ENCODE data around the gene NECTIN1. TPM values are rescaled to one million over a fixed set of nuclear protein-coding genes. Genes with fewer than 3 reads are reported as not detected.

The NECTIN1 gene
- total RNA-seq, 2 donors from 2014 or later: 29.3 to 45.3 TPM

- Histone ChIP-seq H3K27me3 (ENCODE audit: control insufficient read depth, insufficient read depth, low read length, poor library complexity, severe bottlenecking) (no peaks in the 10 kb centered on the region), H3K36me3 (ENCODE audit: control insufficient read depth, insufficient read depth, low read length) (peaks cover 25% of the 10 kb centered on the region), H3K4me3 (ENCODE audit: low read length) (no peak overlapping the region), H3K9ac (ENCODE audit: extremely low read depth, low read length, poor library complexity, severe bottlenecking) (no peak overlapping the region), H3K4me1 (ENCODE audit: control insufficient read depth, insufficient read depth, low read length) (peaks cover 6% of the 10 kb centered on the region), H3K9me3 (ENCODE audit: control insufficient read depth, low read length) (peaks cover 12% of the 10 kb centered on the region), H3K27ac (ENCODE audit: low read depth, low read length) (no peak overlapping the region)
- peaks cover 3% of the 10 kb centered on the region for H3K4me1 Mint-ChIP-seq
- H3K9me3 Mint-ChIP-seq: peaks cover 25% of the 10 kb centered on the region
- peaks cover 49% of the 10 kb centered on the region for H3K36me3 Mint-ChIP-seq (ENCODE audit: low read depth)
- no peak overlapping the region for H3K27ac Mint-ChIP-seq
- TF ChIP-seq, protein P1, sequence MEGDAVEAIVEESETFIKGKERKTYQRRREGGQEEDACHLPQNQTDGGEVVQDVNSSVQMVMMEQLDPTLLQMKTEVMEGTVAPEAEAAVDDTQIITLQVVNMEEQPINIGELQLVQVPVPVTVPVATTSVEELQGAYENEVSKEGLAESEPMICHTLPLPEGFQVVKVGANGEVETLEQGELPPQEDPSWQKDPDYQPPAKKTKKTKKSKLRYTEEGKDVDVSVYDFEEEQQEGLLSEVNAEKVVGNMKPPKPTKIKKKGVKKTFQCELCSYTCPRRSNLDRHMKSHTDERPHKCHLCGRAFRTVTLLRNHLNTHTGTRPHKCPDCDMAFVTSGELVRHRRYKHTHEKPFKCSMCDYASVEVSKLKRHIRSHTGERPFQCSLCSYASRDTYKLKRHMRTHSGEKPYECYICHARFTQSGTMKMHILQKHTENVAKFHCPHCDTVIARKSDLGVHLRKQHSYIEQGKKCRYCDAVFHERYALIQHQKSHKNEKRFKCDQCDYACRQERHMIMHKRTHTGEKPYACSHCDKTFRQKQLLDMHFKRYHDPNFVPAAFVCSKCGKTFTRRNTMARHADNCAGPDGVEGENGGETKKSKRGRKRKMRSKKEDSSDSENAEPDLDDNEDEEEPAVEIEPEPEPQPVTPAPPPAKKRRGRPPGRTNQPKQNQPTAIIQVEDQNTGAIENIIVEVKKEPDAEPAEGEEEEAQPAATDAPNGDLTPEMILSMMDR (conservative IDR thresholded peaks at IDR 0.05): no peak
- no peak for DNase-seq
- no peak overlapping the region for H3K4me3 Mint-ChIP-seq
- 91 to 100% methylated on average over 4 to 7 of the region's 7 CpGs for WGBS, 2 experiments (ENCODE audit: insufficient coverage in 1 of 2, insufficient read length in 1 of 2)
- H3K27me3 Mint-ChIP-seq (ENCODE audit: insufficient read depth): no peaks in the 10 kb centered on the region
These were observed 49.7 kb downstream of the NECTIN1 start for GRCh38 chr11:119679346-119679745.

- WGBS, 2 experiments (ENCODE audit: insufficient coverage in 1 of 2, insufficient read length in 1 of 2): 93 to 96% methylated on average over 10 to 21 of the region's 21 CpGs
- H3K27ac Mint-ChIP-seq: no peak overlapping the region
These were observed 50.6 kb downstream of the NECTIN1 start for GRCh38 chr11:119678351-119678750.

GRCh38 chr11:119677840-119678239 lies 51.2 kb downstream of the NECTIN1 start:
- Histone ChIP-seq H3K4me1 (ENCODE audit: control insufficient read depth, insufficient read depth, low read length) (no peaks in the 10 kb centered on the region), H3K27ac (ENCODE audit: low read depth, low read length) (no peak overlapping the region), H3K27me3 (ENCODE audit: control insufficient read depth, insufficient read depth, low read length, poor library complexity, severe bottlenecking) (no peaks in the 10 kb centered on the region), H3K4me3 (ENCODE audit: low read length) (no peak overlapping the region), H3K36me3 (ENCODE audit: control insufficient read depth, insufficient read depth, low read length) (peaks cover 25% of the 10 kb centered on the region), H3K9ac (ENCODE audit: extremely low read depth, low read length, poor library complexity, severe bottlenecking) (no peak overlapping the region), H3K9me3 (ENCODE audit: control insufficient read depth, low read length) (peaks cover 12% of the 10 kb centered on the region)
- WGBS, 2 experiments (ENCODE audit: insufficient coverage in 1 of 2, insufficient read length in 1 of 2): 92 to 94% methylated on average over 9 of the region's 9 CpGs
- no peaks in the 10 kb centered on the region for H3K27me3 Mint-ChIP-seq (ENCODE audit: insufficient read depth)
- peaks cover 60% of the 10 kb centered on the region for H3K36me3 Mint-ChIP-seq (ENCODE audit: low read depth)
- peaks cover 5% of the 10 kb centered on the region for H3K4me1 Mint-ChIP-seq
- no peak for DNase-seq
- H3K9me3 Mint-ChIP-seq: peaks cover 25% of the 10 kb centered on the region
- TF ChIP-seq, protein P1 (conservative IDR thresholded peaks at IDR 0.05): no peak
- H3K27ac Mint-ChIP-seq: no peak overlapping the region
- H3K4me3 Mint-ChIP-seq: no peak overlapping the region

More at GRCh38 chr11:119678351-119678750, 50.6 kb downstream of the NECTIN1 start:
- Histone ChIP-seq H3K27me3 (ENCODE audit: control insufficient read depth, insufficient read depth, low read length, poor library complexity, severe bottlenecking) (no peaks in the 10 kb centered on the region), H3K9me3 (ENCODE audit: control insufficient read depth, low read length) (peaks cover 12% of the 10 kb centered on the region), H3K9ac (ENCODE audit: extremely low read depth, low read length, poor library complexity, severe bottlenecking) (no peak overlapping the region), H3K36me3 (ENCODE audit: control insufficient read depth, insufficient read depth, low read length) (peaks cover 25% of the 10 kb centered on the region), H3K4me3 (ENCODE audit: low read length) (no peak overlapping the region), H3K4me1 (ENCODE audit: control insufficient read depth, insufficient read depth, low read length) (no peaks in the 10 kb centered on the region), H3K27ac (ENCODE audit: low read depth, low read length) (no peak overlapping the region)
- H3K4me1 Mint-ChIP-seq: peaks cover 5% of the 10 kb centered on the region
- TF ChIP-seq, protein P1 (conservative IDR thresholded peaks at IDR 0.05): no peak
- no peaks in the 10 kb centered on the region for H3K27me3 Mint-ChIP-seq (ENCODE audit: insufficient read depth)
- DNase-seq: no peak
- H3K9me3 Mint-ChIP-seq: peaks cover 25% of the 10 kb centered on the region
- H3K36me3 Mint-ChIP-seq (ENCODE audit: low read depth): peaks cover 55% of the 10 kb centered on the region
- H3K4me3 Mint-ChIP-seq: no peak overlapping the region

Data from endodermal cell (in vitro differentiated cells).